ENCODE measurements around the gene AMZ1.

The AMZ1 gene

DNA sequence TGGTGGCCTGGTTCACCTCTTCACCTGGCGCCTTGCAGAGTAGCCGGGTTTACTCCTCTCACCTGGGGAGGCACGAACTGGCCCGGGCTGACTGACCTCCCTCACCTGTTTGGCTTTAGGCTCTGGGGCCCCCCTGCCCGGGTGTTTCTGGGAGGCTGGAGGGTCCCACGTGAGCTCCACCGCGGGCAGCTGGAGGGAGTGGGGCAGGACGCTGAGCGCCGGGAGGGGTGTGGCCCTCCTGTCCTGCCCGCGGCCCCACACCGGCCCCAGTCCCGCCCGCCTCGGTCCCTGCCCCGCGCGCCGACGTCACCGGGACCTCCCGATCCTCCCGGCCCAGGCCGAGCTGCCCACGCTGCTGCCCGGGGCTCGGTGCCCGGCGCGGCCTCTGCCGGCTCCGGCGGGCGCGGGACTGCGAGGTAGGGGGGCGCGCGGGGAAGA lies at the start of gene AMZ1:
TSS of gene AMZ1 (plus strand) at position 322 of the 438 bp plus-strand sequence. CDS start 12,250 bp downstream, outside the sequence.
- no peak for DNase-seq (ENCODE audit: low read depth)

DNA sequence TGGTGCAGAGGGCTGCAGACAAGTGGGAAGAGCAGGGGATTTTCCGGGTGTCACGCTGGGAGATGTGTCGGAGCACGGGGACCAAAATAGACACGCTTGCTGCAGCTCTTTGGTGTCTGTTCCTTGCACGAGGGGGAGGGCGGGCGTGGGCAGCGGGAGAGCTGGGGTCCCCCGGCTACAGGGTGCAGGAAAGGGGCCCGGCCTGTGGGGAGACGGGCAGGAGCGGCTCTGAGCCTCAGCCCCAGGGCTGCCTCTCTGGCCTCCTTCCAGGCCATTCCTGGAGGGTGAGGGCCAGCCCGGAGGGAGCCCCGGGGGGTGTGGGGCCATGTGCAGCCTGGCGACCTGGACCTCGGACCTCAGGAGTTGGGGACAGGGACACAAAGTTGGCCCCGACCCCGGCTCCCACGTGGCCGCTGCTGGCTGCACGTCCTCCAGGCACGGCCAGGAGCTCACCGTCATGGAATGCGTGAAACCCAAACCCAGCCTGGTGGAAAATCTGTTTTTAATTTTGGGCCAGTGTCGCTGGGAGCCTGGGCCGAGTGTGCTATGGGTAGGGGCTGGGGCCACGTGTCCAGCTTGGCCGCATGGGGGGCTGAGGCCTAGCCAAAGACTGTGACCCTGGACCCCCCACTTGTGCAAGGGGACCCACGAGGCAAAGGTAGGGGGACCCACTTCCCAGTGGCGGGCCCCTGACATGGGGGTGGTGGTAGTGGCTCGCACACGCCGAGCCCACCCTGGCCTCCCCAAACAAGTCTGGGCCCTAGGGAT lies 49.6 kb upstream of the AMZ1 start:
- DNase-seq (ENCODE audit: low read depth): no peak

GRCh38 chr7:2639181-2639681 lies 48.8 kb upstream of the AMZ1 start:
- no peak for DNase-seq (ENCODE audit: low read depth)

GRCh38 chr7:2639695-2640481 lies 48.1 kb upstream of the AMZ1 start:
- DNase-seq (ENCODE audit: low read depth): no peak

- no peak for DNase-seq (ENCODE audit: low read depth)
Measured at GRCh38 chr7:2640482-2640830, 47.5 kb upstream of the AMZ1 start.

DNA sequence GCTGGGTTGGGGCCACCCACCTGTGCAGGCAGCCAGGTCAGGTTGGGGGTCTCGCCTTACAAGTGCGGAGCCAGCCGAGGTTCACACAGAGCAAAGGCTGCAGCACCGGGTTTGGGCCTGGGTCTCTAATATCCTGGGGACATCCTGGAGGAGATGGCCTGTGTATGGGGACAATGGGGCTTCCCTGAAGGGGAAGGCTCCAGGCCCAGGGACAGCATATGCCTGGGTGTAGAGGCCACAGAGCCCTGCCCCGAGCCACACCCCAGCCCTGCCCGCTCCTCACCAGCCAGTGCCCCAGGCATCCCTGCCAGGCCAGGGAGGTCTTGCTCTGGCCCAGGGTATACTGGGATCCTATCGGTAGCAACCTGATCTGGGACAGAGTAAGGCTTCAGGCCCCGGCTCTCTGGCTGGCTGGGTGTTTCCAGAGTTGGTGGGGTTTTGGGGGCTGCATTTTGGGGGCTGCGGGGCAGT lies 47.1 kb upstream of the AMZ1 start:
- no peak for DNase-seq (ENCODE audit: low read depth)

- DNase-seq (ENCODE audit: low read depth): no peak
Measured at GRCh38 chr7:2641406-2642393, 46.3 kb upstream of the AMZ1 start.

DNA sequence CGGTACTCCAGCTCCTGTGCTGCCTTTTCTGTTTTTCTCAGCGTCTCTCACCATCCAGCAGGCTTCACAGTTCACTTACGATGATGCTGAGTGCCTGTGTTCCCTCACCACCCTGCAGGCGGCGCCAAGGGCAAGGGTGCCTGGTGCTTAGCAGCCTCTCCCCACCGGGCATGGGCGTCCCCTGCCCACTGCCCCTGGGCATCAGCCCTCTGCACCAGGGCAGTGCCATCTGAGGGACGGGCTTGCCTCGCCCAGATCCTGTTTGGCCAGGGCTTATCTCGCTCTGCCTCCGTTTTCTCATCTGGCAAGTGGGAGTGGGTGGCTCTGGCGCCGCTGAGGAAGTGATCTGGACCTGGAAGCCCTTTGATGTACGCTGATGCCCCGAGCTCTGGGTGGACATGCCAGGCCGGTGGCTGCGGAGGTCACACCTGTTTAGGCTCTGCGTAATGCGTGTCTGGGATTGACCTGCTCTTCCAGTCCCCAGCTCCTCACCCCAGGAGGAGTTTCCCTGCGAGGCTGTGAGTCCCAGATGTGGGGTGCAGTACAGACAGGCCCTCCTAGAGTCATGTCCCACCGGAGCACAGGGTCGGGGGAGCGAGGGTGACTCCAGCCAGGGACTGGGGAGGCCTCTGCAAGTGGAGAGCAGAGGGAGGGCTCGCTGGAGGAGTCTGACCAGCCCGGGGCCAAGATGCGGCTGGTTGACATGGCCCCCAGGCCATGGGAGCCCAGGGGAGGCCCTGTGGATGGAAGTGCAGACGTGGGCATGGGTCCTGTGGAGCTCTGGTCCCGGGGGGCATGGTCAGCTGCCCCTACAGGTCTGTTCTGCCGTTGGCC lies 44.4 kb upstream of the AMZ1 start:
- no peak for DNase-seq (ENCODE audit: low read depth)

DNA sequence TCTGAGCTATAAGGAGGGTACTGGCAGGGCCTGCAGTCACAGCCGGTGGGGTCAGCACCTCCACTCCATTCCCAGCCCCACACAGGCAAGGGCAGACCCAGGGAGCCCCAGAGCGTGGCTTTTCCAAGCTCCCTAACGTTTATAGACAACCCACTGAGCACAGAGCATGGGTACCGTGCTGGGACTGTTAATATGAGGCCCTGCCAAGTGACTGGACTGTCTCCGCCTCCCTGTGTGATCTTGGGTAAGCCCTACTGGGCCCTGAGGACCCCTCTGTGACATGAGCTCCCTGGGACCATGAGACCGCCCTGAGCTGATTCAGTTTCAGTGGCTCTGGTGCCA lies 43.8 kb upstream of the AMZ1 start:
- DNase-seq (ENCODE audit: low read depth): no peak

DNA sequence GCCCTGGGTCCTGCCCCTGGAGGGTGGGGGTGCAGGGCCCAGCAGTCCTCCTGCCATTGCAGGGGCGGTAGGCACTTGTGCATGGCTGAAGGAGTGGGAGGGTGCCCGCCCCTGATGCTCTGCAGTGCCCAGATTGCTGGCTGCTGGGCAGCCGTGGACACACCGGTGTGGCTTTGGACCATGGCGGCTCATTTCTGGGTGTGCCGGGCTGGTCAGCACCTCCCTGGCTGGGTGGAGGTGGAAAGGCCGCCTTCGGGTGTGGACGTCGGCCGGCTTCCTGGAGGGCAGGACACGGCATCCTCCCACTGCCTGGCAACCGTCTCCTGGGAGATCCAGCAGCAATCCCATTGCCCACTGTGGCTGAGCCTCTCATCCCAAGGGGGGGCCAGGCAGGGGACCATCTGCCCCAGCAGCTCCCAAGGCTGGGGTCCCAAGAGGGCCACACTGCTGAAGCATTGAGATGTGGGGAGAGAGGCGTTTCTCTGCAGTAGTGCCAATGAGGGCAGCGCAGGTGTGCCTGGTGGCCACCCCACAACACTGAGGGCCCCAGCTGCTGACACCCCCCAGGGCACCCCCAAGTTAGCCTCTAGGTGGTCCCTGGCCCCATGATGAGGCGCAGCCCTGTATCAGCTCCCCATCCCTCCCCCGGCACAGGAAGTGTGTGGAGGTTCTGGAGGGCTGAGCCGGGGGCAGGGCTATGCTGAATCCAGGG lies 43.3 kb upstream of the AMZ1 start:
- DNase-seq (ENCODE audit: low read depth): no peak

DNA sequence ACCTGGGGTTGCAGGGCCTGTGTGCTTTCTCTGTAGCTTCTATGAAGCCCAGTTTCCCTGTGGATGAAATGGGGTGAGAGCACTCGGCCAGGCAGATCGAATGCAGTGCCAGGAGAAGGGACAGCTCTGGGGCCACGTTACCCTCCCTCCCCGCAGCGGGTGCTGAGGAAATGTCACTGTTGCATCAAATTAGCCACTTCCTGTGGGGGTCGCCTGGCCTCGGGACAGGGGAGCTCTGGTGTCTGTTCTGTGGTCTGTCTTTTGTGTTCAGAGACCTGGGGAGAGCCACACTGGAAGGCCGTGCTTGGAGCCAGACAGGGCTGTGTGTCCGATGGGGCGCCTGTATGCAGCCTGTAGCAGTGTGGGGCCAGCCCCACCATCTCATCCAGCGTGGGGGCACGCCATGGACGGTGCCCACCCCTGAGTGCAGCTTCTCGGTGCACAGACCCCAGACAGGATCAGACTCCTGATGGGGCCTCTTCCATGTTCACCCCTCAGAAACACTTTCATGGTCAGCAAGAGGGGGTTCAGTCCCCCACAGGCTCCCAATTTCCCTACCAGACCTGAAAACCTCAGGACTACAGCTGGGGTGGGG lies 42.6 kb upstream of the AMZ1 start:
- DNase-seq (ENCODE audit: low read depth): no peak

- DNase-seq (ENCODE audit: low read depth): no peak
Measured at GRCh38 chr7:2646336-2646679, 41.7 kb upstream of the AMZ1 start.

DNA sequence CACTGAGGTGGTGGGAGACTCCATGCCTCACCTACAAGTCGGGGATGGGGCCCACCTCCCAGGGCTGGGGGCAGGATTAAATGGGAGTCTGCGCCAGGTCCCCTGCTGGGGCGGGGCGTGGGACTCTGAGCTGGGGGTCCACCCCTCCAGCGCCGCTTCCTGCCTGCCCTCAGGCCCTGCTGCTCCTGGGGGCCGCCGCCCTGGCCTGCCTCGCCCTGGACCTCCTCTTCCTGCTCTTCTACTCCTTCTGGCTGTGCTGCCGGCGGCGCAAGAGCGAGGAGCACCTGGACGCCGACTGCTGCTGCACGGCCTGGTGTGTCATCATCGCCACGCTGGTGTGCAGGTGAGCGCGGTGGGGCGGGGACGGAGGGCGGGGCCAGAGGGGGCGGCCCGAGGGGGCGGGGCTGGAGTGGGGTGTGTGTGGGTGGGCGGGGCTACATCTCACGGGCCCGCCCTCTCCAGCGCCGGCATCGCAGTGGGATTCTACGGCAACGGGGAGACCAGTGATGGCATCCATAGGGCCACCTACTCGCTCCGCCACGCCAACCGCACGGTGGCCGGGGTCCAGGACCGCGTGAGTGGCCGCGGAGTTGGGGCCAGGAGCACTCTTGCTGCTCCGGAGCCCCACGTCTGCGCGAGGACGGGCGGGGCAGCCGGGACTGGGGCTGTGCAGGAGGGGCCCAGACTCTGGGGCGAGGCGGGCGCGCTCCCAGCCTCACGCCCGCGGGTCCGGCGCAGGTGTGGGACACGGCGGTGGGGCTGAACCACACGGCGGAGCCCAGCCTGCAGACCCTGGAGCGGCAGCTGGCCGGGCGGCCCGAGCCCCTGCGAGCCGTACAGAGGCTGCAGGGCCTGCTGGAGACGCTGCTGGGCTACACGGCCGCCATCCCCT lies 41.1 kb upstream of the AMZ1 start:
- no peak for DNase-seq (ENCODE audit: low read depth)

DNA sequence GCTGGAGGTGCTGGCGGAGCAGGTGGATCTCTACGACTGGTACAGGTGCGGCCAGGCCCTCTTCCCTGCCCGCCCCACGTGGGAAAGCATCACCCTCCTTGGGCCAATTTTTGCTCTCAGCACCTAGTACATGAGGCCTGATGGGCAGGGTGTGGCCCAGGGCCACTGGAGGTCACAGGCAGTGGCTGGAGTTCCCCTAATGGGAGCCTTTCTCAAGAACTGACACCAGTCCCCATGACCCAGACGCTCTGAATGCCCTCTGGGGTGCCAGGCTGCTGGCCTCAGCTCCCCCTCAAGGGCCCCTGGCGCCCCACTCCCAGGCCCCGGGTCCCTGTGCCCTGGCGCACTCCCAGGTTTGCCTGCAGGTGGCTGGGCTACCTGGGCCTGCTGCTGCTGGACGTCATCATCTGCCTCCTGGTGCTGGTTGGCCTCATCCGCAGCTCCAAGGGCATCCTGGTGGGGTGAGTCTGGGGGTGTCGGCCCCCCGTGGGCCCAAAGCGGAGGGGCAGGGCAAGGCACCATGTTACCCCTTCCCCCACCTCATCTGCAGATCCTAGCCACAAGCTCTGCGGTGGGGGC lies 40.3 kb upstream of the AMZ1 start:
- no peak for DNase-seq (ENCODE audit: low read depth)

DNA sequence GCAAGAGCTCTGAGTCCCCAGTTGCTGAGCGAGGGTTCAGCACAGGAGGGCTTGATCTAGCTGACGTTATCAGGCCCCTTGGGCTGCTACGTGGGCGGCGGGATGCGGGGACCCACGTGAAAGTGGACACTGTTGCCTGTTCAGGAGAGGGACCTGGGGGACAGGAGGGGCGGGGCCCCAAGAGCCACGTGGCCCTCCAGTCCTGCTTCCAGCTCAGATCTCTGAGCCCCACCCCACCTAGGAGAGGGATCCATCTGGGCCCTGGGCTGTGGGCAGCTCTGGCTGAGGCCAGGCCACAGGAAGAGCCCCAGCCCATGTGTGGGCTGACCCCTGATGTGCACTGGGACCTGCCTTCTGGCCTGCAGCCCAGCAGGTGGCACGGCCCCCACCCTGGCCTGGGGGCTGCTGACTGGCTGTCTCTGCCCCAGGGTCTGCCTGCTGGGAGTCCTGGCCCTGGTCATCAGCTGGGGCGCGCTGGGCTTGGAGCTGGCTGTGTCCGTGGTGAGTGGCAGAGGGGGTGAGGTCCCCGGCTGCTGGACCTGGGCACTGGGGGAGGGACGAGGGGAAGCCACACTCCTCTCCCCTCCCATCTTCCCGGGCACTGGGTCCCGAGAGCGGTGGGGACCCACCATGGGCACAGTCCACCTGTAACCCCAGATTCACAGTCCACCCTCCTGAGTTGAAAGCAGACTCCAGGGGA lies 38.7 kb upstream of the AMZ1 start:
- DNase-seq (ENCODE audit: low read depth): no peak

- DNase-seq (ENCODE audit: low read depth): no peak
Measured at GRCh38 chr7:2649991-2650390, 38.0 kb upstream of the AMZ1 start.

- no peak for DNase-seq (ENCODE audit: low read depth)
Measured at GRCh38 chr7:2650451-2650850, 37.6 kb upstream of the AMZ1 start.

- DNase-seq (ENCODE audit: low read depth): no peak
Measured at GRCh38 chr7:2651336-2651735, 36.7 kb upstream of the AMZ1 start.

All from T-helper 22 cell (primary cell).